A549 (cell line): ENCODE results near the gene ZSCAN22.

Experiments used
- EP300 ChIP-seq, 2 experiments: fragments of >200 bp; sonication (Bioruptor Twin); formaldehyde crosslinking; IDR thresholded peaks; 2 replicates in 1 of 2; 3 replicates in 1 of 2; pipeline ENCODE4 v1.6.1; 2016 to 2017
- ZNF302 ChIP-seq: fragments of 250-450 bp; sonication (Bioruptor Pico); IDR thresholded peaks from 2 replicates; pipeline ENCODE4 v1.9.0; 2021; ENCODE audit warnings: inconsistent platforms, mild to moderate bottlenecking, moderate library complexity
- TF ChIP-seq, protein P1 (sequence below): fragments of >200 bp; sonication (Bioruptor Twin); formaldehyde crosslinking; IDR thresholded peaks from 3 replicates; pipeline ENCODE4 v1.5.1; 2016

DNA sequence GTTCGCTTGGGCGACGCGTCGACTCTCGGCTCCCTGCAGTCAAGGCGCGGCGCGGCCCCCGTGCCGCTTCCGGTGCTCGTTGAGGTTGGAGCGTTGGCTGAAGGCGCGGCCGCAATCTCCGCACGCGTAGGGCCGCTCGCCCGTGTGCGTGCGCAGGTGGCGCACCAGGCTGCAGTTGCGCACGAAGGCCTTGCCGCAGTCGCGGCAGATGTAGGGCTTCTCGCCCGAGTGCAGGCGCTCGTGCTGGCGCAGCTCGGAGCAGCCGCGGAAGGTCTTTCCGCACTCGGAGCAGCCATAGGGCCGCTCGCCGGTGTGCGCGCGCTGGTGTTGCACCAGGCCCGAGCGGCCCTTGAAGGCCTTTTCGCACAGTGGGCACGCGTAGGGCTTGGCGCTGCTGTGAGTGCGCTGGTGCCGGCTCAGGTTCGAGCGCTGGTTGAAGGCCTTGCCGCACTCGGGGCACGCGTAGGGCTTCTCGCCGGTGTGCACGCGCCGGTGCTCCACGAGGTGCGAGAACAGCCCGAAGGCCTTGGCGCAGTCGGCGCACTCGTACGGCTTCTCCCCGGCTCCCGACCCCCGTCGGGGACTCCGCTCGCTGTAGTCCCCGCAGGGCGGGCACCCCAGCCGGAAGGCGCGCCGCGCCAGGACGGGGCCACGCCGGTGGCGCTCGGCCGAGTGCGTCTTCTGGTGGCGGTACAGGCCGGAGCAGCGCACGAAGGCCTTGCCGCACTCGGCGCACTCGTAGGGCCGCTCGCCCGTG lies 41.1 kb downstream of the ZSCAN22 start:
- no peak for TF ChIP-seq EP300 (IDR thresholded peaks at IDR 0.05)
- no peak for TF ChIP-seq ZNF302 (CRISPR knock-in tag)
- TF ChIP-seq, protein P1, sequence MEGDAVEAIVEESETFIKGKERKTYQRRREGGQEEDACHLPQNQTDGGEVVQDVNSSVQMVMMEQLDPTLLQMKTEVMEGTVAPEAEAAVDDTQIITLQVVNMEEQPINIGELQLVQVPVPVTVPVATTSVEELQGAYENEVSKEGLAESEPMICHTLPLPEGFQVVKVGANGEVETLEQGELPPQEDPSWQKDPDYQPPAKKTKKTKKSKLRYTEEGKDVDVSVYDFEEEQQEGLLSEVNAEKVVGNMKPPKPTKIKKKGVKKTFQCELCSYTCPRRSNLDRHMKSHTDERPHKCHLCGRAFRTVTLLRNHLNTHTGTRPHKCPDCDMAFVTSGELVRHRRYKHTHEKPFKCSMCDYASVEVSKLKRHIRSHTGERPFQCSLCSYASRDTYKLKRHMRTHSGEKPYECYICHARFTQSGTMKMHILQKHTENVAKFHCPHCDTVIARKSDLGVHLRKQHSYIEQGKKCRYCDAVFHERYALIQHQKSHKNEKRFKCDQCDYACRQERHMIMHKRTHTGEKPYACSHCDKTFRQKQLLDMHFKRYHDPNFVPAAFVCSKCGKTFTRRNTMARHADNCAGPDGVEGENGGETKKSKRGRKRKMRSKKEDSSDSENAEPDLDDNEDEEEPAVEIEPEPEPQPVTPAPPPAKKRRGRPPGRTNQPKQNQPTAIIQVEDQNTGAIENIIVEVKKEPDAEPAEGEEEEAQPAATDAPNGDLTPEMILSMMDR: no peak
